DOHH2 (cell line): ENCODE data around the gene ANKRD33B.

Source experiments
- CTCF ChIP-seq: fragments of 200-600 bp; sonication (generic); IDR thresholded peaks from one replicate; pipeline ENCODE4 v1.5.1; 2014; ENCODE audit warnings: antibody characterized with exemption, mild to moderate bottlenecking, low read depth, low read length; ENCODE audit not compliant: poor library complexity, severe bottlenecking
- EZH2phosphoT487 ChIP-seq: fragments of 200-600 bp; sonication (generic); IDR thresholded peaks from 2 replicates; pipeline ENCODE4 v1.6.1; 2017; ENCODE audit warnings: borderline replicate concordance, mild to moderate bottlenecking, antibody characterized with exemption, low read length, moderate library complexity, mixed read lengths

- TF ChIP-seq CTCF (no peak), EZH2phosphoT487 (no peak)
Measured at GRCh38 chr5:10542055-10542550, 21.8 kb upstream of the ANKRD33B start.
